GM10266 (cell line): ENCODE data around the gene IFI6.
"Not testable (repeated sequence)": the region's sequence is repeated elsewhere in the genome, so short reads cannot be mapped to it uniquely, and the experiment has no call there.

Experiments
- DNase-seq: peaks from one replicate; pipeline ENCODE4 v3.0.0; 2012; ENCODE audit errors: extremely low spot score
- TF ChIP-seq, protein P1 (sequence below): IDR thresholded peaks from 2 replicates; pipeline ENCODE4 v1.5.1; 2012; ENCODE audit warnings: mild to moderate bottlenecking, low read depth; ENCODE audit not compliant: control insufficient read depth, insufficient read depth; ENCODE audit errors: missing control alignments

IFI6 gene

DNA sequence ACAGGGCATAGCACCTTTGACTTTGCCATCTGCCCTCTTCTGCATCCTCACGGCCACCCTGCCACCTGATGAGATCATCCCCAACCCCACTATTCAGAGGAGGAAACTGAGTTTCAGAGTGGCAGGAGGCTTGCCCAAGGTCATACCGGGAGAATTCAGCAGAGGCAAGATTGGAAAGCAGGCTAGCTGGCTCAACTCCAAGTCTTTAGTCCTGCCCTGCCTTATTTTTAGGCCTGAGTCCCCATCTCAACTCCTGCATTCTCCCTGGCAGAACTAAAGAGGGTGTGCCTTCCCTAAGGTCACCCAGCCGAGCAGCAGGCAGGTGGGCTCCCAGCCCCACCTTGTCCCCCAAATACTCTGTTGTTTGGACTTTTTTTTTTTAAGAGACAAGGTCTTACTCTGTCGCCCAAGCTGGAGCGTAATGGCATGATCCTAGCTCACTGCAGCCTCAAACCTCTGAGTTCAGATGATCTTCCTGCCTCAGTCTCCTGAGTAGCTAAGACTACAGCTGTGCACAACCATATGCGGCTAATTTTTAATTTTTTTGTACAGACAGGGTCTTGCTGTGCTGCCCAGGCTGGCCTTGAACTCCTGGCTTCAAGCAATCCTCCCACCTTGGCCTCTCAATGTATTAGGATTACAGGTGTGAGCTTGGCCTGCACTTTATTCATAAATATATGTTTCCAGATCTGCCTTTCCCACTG lies 23.2 kb downstream of the IFI6 start:
- TF ChIP-seq, protein P1, sequence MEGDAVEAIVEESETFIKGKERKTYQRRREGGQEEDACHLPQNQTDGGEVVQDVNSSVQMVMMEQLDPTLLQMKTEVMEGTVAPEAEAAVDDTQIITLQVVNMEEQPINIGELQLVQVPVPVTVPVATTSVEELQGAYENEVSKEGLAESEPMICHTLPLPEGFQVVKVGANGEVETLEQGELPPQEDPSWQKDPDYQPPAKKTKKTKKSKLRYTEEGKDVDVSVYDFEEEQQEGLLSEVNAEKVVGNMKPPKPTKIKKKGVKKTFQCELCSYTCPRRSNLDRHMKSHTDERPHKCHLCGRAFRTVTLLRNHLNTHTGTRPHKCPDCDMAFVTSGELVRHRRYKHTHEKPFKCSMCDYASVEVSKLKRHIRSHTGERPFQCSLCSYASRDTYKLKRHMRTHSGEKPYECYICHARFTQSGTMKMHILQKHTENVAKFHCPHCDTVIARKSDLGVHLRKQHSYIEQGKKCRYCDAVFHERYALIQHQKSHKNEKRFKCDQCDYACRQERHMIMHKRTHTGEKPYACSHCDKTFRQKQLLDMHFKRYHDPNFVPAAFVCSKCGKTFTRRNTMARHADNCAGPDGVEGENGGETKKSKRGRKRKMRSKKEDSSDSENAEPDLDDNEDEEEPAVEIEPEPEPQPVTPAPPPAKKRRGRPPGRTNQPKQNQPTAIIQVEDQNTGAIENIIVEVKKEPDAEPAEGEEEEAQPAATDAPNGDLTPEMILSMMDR: no peak
- no peak for DNase-seq

DNA sequence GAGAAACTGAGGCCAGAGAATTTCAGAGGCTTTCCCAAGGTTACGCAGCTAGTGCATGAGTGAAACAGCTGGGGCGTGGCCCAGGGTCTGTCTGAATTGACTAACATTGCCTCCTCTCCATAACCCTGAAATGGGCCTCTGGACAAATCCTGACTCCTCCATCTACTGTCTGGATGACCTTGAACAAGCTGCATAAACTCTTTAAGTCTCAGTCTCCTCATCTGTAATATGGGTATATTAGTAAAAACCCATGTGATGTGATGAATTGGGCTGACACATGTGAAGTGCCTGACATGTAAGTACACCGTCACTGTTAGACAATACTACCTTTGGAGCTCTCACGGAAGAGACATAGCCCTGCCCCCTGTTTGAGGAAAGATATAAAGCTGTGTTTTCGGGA lies 24.7 kb downstream of the IFI6 start:
- TF ChIP-seq, protein P1: no peak
- DNase-seq: no peak

DNA sequence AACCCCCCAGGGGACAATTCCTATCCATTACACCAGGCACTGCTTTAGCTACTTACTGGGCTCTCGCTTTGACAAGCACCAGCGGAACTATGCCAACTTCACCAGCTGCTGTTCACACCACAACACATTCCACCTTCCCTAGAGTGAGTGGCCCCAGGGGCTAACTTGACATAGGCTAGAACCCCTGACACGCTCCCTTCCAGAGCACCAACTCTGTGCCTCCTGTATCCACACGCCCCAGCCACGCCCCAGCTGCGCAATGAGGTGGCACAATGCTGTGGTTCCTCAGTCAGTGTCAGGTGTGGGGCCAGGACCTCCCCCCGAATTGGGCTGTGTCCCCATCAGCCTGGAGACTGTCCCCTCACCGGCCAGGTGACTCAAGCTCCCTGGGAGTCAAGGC lies 25.3 kb downstream of the IFI6 start:
- TF ChIP-seq, protein P1: no peak
- no peak for DNase-seq

DNA sequence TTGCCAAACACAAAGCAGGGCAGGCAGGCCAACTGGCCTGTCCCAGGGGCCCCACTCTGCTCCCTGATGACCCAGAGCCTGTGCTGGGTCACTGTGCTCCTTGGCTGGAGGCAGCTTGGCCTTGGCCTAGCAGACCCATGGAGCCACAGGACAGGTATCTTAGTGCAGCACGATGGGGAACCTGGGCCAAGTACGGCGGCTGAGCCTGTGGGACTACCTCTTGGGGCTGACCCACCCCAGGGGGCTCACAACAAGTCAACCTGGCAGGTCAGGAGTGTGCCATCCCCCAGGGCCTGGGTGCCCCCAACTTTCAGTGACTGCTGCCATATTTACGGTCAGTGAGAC lies 26.9 kb downstream of the IFI6 start:
- TF ChIP-seq, protein P1: no peak
- DNase-seq: no peak

DNA sequence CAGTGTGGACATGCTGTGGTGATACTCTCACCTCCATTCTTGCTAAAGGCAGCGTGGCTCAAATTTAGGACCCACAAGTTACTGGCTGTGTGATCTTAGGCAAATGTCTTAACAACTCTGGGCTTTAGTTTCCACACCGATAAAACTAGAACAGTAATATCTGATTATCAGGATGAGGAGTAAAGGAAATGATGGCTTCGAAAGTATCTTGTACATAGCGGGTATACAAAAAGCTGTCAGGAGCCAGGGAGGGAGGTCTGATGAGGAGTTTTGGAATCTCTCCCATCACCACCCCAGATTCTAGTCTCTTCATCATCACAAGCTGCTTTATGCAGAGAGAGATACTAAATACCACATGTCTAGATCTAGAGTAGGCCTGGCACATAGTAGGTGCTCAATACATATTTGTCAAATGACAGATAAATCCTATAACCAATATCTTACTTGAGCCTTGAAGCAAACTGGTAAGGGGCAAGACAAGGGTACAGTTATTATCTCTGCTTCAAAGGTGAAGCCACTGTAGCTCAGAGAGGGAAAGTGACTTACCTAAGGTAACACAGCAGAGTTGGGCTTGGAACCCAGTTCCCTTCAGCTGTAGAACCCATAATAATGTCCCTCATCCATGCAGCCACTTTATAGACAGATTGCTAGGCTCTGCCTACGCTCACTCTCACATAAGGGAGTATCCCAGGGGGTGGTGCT lies 27.5 kb downstream of the IFI6 start:
- DNase-seq: no peak
- TF ChIP-seq, protein P1: no peak

DNA sequence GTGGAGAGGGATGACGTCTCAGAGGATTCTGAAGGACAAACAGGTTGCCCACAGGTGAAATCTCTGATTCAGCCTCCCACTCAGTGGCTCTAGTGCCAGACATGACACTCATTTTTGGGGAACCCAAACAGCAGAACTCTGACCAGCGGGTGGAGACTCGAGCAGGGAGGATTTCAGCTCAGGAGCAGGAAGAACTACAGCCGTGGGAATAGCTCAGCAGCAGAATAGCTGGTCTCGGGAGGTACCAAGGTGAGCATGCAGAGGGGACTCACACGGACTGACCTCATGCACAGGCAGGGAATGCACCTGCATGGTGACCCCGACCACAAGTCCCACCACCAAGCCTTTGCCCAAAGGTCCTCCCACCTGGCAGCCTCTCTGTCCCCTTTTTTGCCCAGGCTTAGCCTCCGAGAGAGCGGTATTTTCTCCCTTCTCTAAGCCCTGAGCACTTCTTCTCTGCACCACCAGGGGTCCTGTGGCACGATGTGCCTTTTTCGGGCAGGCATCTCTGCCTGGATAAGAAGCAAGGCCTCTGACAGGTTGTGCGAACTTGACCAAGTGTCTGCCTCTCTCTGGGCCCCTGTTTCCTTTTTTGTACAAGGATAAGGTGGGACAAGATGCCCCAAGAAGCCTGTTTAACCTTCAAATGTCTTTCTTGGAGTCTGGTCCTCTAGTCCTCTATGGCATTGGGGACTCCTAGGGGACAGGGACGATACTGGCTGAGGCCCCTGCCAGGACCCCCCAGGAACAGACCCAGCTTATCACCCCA lies 28.2 kb downstream of the IFI6 start:
- TF ChIP-seq, protein P1: peak; percentile 76
- no peak for DNase-seq

DNA sequence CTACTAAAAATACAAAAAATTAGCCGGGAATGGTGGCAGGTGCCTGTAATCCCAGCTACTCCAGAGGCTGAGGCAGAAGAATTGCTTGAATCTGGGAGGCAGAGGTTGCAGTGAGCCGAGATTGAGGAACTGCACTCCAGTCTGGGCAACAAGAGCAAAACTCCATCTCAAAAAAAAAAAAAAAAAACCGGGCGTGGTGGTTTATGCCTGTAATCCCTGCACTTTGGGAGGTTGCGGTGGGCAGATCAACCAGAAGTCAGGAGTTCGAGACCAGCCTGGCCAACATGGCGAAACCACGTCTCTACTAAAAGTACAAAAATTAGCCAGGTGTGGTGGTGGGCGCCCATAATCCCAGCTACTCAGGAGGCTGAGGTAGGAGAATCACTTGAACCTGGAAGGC lies 31.5 kb downstream of the IFI6 start:
- not testable (repeated sequence) for DNase-seq
